Stimulated activated CD8-positive, alpha-beta memory T cell treated with anti-CD3 and anti-CD28 coated beads, Interleukin-7, amount 100 ng/mL, for 48 hours (primary cell): Measurements from ENCODE around the gene SYT3.
"Not testable (repeated sequence)": the region's sequence is repeated elsewhere in the genome, so short reads cannot be mapped to it uniquely, and the experiment has no call there.

Experiments used
- DNase-seq, 2 donors: peaks; one replicate each; pipeline ENCODE4 v3.0.0-alpha.2; 2020; ENCODE audit warnings: low read depth in 1 of 2; ENCODE audit errors: extremely low read depth in 1 of 2

Gene SYT3

GRCh38 chr19:50636317-50637085 is 3.2 kb downstream of the SYT3 start:
- no peak for DNase-seq

GRCh38 chr19:50633973-50634372 is 5.7 kb downstream of the SYT3 start:
- DNase-seq = no peak

- DNase-seq = no peak
Measured at GRCh38 chr19:50633359-50633758, 6.3 kb downstream of the SYT3 start.

- no peak for DNase-seq
Measured at GRCh38 chr19:50632151-50632835, 7.4 kb downstream of the SYT3 start.

GRCh38 chr19:50629801-50630200 is 9.9 kb downstream of the SYT3 start:
- no peak for DNase-seq

- no peak for DNase-seq
Measured at GRCh38 chr19:50629194-50629593, 10.5 kb downstream of the SYT3 start.

- no peak for DNase-seq
Measured at GRCh38 chr19:50628551-50628950, 11.1 kb downstream of the SYT3 start.

DNA sequence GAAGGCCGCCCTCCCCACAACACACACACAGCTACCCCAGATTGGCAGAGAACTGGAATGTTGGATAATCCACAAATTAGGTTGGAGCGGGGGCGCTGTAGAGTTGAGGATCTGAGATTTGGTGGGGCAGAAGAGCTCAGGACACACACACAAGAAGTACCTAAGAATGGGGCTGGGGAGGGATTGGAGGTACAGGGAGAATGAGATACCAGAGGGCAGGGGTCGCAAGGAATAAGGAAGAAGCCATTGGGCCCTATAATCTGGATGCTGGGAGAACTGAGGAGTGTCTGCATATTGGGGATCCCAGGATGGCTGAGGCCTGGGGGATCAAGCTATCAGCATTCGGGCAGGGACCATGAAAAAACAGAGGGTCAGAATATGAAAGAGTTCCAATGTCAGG is 11.5 kb downstream of the SYT3 start:
- no peak for DNase-seq

GRCh38 chr19:50626795-50627194 is 12.9 kb downstream of the SYT3 start:
- no peak for DNase-seq

DNA sequence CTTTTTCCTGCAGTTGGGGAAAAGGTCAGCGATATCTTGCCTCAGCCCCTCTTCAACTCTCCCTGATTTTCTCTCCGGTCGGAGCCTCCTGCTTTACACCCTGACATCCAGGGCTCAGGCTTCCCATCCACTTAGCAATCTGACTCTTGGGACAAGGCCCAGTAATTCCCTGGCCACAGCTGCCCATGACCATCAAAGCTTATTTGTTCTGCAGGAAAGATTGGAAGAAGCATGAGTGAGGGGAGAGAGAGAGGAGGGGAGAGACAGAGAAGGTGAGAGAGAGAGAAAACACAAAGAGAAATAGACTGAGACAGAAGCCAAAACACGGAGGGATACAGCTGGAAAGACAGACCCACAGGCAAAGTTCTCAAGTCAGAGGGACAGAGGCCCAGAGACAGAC is 13.7 kb downstream of the SYT3 start:
- DNase-seq = no peak

DNA sequence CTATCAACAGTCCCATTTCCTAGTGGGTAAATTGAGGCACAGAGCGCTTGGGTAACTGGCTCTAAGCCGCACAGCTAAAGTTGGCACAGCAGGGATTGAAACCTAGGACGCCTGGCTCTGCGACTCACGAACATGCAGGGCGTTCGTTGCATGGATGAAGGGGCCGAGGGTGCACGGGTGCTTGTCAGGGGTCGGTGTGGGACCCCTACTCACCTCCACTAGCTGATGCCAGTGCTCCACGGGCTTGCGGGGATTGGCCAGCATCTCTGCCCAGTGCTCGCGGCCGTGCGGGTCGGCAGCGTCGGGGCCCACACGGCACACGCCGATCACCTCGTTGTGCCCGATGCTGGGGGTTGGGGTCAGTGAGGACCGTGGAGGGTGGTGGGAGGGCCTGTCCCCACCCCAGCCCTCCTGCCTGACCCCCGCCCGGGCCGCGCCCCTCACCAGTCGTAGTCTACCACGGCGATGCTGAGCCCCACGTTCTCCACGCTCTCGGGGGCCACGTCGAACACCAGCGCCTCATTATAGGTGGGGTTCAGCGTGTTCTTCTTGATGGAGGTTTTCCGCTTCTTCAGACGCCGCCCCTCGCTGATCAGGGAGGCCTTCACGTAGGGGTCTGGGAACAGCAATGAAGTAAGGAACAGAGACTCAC is 14.6 kb downstream of the SYT3 start:
- no peak for DNase-seq

GRCh38 chr19:50620394-50620906 is 19.2 kb downstream of the SYT3 start:
- not testable (repeated sequence) for DNase-seq

DNA sequence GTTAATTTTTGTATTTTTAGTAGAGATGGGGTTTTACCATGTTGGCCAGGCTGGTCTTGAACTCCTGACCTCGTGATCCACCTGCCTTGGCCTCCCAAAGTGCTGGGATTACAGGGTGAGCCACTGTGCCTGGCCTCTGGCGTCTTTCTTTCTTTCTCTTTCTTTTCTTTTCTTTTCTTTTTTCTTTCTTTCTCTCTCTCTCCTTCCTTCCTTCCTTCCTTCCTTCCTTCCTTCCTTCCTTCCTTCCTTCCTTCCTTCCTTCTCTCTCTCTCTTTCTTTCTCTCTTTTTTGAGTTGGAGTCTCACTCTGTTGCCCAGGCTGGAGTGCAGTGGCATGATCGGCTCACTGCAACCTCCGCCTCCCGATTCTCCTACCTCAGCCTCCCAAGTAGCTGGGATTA is 20.5 kb downstream of the SYT3 start:
- DNase-seq = not testable (repeated sequence)

- DNase-seq = not testable (repeated sequence)
Measured at GRCh38 chr19:50618379-50618778, 21.3 kb downstream of the SYT3 start.

DNA sequence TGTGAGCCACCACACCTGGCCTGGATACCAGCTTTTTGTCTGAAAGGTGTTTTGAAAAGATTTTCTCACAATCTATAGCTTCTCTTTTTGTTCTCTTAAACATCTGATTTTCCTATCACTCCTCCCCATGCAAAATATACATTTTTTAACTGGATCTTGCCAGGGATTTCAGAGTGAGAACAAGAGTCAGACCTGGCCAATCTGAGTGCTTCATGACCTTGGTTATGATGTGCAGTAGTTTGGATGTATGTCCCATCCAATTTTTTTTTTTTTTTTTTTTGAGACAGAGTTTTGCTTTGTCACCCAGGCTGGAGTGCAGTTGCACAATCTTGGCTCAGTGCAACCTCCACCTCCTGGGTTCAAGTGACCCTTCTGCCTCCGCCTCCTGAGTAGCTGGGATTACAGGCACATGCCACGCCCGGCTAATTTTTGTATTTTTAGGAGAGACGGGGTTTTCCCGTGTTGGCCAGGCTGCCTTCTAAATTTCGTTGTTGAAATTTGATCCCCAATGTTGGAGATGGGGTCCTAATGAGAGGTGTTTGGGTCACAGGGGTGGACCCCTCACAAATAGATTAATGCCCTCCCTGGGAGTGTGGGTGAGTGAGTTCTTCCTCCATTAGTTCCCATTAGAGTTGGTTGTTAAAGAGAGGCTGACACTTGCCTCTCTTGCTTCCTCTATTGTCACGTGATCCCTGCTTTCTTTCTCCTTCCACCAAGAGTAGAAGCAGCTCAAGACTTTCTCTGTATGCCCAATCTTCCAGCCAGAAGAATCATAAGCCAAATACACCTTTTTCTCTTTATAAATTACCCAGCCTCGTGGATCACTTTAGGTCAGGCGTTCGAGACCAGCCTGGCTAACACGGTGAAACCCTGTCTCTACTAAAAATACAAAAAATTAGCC is 26.9 kb downstream of the SYT3 start:
- DNase-seq = not testable (repeated sequence)

DNA sequence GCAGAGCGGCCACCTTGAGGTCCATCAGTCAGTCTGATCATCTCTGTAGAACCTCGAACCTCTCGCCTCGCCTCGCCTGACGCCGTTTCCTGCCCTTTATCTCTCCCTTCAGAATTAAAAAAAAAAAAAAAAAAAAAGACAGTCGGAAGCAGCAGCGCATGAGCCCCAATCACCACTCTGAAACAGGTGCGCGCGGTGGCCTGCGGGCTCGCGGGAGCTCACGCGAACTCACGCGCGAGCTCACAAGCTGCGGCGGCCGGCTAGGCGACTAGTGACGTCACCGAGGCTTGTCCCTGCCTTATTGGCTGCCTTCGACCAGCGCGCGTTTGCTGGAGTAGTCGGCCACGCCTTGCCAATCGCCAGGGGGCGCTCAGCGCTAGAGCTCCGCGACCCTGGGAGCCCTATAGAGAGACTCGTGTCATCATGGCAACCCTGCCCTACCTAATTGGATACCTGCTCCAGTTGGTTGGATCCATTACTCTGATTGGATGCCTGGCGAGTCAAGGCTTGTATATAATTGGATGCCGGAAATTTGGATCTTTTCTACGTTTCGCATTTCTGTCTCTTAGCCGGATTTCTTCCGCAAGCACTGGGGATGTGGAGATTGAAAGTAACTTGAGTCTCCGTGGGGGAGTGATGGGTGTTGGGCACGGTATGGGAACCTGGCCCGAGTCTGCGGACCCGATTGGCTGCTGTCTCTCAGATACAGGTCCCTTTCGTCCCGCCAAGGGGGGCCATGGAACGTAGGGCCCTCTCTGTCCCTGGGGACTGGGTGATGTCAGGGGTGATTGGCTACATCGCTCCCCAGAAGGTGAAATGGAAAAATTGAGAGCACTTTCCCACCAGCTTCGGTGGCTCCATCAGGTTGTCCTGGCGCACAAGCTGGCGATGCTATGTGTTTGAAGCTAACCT is 31.6 kb downstream of the SYT3 start:
- peak; percentile 75 to 90 for DNase-seq

GRCh38 chr19:50607388-50607787 is 32.3 kb downstream of the SYT3 start:
- no peak for DNase-seq

DNA sequence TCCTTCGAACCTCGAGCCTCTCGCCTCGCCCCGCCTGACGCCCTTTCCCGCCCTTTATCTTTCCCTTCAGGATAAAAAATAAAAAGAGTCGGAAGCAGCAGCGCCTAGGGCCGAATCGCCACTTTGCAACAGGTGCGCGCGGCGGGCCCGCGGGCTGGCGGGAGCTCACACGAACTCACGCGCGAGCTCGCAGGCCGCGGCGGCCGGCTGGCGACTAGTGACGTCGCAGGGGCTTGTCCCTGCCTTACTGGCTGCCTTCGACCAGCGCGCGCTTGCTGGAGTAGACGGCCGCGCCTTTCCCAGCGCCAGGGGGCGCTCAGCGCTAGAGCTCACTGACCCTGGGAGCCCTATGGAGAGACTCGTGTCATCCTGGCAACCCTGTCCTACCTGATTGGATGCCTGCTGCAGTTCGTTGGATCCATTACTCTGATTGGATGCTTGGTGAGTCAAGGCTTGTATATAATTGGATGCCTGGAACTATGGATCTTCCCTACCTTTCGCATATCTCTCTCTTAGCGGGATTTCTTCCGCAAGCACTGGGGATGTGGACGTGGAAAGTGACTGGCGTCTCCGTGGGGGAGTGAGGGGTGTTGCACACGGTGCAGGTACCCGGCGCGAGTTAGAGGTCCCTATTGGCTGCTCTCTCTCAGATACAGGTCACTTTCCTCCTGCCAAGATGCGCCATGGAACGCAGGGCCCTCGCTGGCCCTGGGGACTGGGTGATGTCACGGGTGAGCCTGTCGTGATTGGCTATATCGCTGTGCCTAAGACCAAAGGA is 33.4 kb downstream of the SYT3 start:
- DNase-seq = not testable (repeated sequence)
